HEK293 (cell line): ENCODE data around the gene SNX8.

ENCODE experiments used
- CTCF ChIA-PET: fragments of 350-600 bp; formaldehyde crosslinking; extraction: SDS; loops from one replicate; lab custom pipeline; 2021; ENCODE audit warnings: antibody characterized with exemption; lab: Yijun Ruan, JAX
- POLR2A ChIA-PET: fragments of 300-600 bp; formaldehyde crosslinking; extraction: SDS; loops from one replicate; lab custom pipeline; 2020; ENCODE audit warnings: antibody characterized with exemption, inconsistent platforms; lab: Yijun Ruan, JAX
- H3K27ac ChIP-seq: fragments of 200-500 bp; sonication (Bioruptor generic); 2 replicates; pipeline ENCODE4 v1.5.1; 2014; ENCODE audit warnings: low read depth, low read length, control low read depth, inconsistent platforms; ENCODE audit errors: extremely low read depth
- H3K36me3 ChIP-seq, 2 experiments: fragments of 200-500 bp in 1 of 2; sonication (Bioruptor generic) in 1 of 2; 1 replicate in 1 of 2; 2 replicates in 1 of 2; pipeline ENCODE4 v1.5.1; 2014 to 2017; ENCODE audit warnings: inconsistent platforms in 2 of 2, low read length in 2 of 2; ENCODE audit not compliant: control insufficient read depth in 2 of 2, insufficient read depth in 1 of 2
- H3K4me1 ChIP-seq: fragments of 200-500 bp; sonication (Bioruptor generic); 2 replicates; pipeline ENCODE4 v1.5.1; 2014; ENCODE audit warnings: mild to moderate bottlenecking, low read length, inconsistent platforms; ENCODE audit not compliant: control insufficient read depth, insufficient read depth
- H3K4me3 ChIP-seq: 2 replicates; pipeline ENCODE4 v1.5.1; 2011; ENCODE audit warnings: low read depth, mild to moderate bottlenecking, control low read depth, low read length, moderate library complexity
- H3K9me3 ChIP-seq: fragments of 200-500 bp; sonication (Bioruptor generic); 2 replicates; pipeline ENCODE4 v1.5.1; 2014; ENCODE audit warnings: low read depth, low read length, inconsistent platforms; ENCODE audit not compliant: control insufficient read depth, insufficient read depth
- HIC1 ChIP-seq: fragments of 450-650 bp; formaldehyde crosslinking; IDR thresholded peaks from 2 replicates; pipeline ENCODE4 v1.5.1; 2016; ENCODE audit warnings: missing biosample characterization, missing genetic modification characterization
- MZF1 ChIP-seq: fragments of 450-650 bp; formaldehyde crosslinking; IDR thresholded peaks from 2 replicates; pipeline ENCODE4 v1.5.1; 2017; ENCODE audit warnings: missing biosample characterization, missing genetic modification characterization, borderline replicate concordance
- RBAK ChIP-seq: fragments of 450-650 bp; formaldehyde crosslinking; IDR thresholded peaks from 2 replicates; pipeline ENCODE4 v1.5.1; 2016; ENCODE audit warnings: missing biosample characterization, missing genetic modification characterization
- ZBTB48 ChIP-seq: fragments of 450-650 bp; formaldehyde crosslinking; IDR thresholded peaks from 2 replicates; pipeline ENCODE4 v1.5.1; 2016; ENCODE audit warnings: missing biosample characterization, missing genetic modification characterization
- ZBTB49 ChIP-seq: fragments of 450-650 bp; formaldehyde crosslinking; IDR thresholded peaks from 2 replicates; pipeline ENCODE4 v1.5.1; 2016; ENCODE audit warnings: missing biosample characterization, missing genetic modification characterization, low read depth
- ZNF37A ChIP-seq: fragments of 450-650 bp; IDR thresholded peaks from 2 replicates; pipeline ENCODE4 v1.5.1; 2018; ENCODE audit warnings: missing biosample characterization, missing genetic modification characterization
- ZNF391 ChIP-seq: fragments of 450-650 bp; formaldehyde crosslinking; IDR thresholded peaks from 2 replicates; pipeline ENCODE4 v1.5.1; 2016; ENCODE audit warnings: low read depth, missing biosample characterization, missing genetic modification characterization, borderline replicate concordance
- ZNF513 ChIP-seq: fragments of 450-650 bp; IDR thresholded peaks from 2 replicates; pipeline ENCODE4 v1.5.1; 2018; ENCODE audit warnings: missing biosample characterization, missing genetic modification characterization
- ZNF571 ChIP-seq: fragments of 450-650 bp; formaldehyde crosslinking; IDR thresholded peaks from 2 replicates; pipeline ENCODE4 v1.5.0; 2017; ENCODE audit warnings: missing biosample characterization, missing genetic modification characterization
- ZNF654 ChIP-seq: fragments of 450-650 bp; formaldehyde crosslinking; IDR thresholded peaks from 2 replicates; pipeline ENCODE4 v1.5.1; 2016; ENCODE audit warnings: low read depth, missing biosample characterization, missing genetic modification characterization
- ZNF658 ChIP-seq: fragments of 450-650 bp; formaldehyde crosslinking; IDR thresholded peaks from 2 replicates; pipeline ENCODE4; 2016; ENCODE audit warnings: missing biosample characterization, missing genetic modification characterization
- ZNF664 ChIP-seq: fragments of 450-650 bp; formaldehyde crosslinking; IDR thresholded peaks from 2 replicates; pipeline ENCODE4 v1.5.1; 2016; ENCODE audit warnings: missing biosample characterization, missing genetic modification characterization
- ZNF707 ChIP-seq: fragments of 450-650 bp; formaldehyde crosslinking; IDR thresholded peaks from 2 replicates; pipeline ENCODE4 v1.5.1; 2016; ENCODE audit warnings: missing biosample characterization, missing genetic modification characterization
- ZNF776 ChIP-seq: fragments of 450-650 bp; formaldehyde crosslinking; IDR thresholded peaks from 2 replicates; pipeline ENCODE4 v1.5.0; 2017; ENCODE audit warnings: missing biosample characterization, missing genetic modification characterization, borderline replicate concordance
- TF ChIP-seq, protein P1 (sequence below): fragments of 450-650 bp; formaldehyde crosslinking; IDR thresholded peaks from 2 replicates; pipeline ENCODE4 v1.5.1; 2016; ENCODE audit warnings: missing biosample characterization, missing genetic modification characterization
- TF ChIP-seq, protein P2 (sequence below): fragments of 450-650 bp; formaldehyde crosslinking; IDR thresholded peaks from 2 replicates; pipeline ENCODE4 v1.5.1; 2016; ENCODE audit warnings: missing biosample characterization, missing genetic modification characterization

The SNX8 gene

DNA sequence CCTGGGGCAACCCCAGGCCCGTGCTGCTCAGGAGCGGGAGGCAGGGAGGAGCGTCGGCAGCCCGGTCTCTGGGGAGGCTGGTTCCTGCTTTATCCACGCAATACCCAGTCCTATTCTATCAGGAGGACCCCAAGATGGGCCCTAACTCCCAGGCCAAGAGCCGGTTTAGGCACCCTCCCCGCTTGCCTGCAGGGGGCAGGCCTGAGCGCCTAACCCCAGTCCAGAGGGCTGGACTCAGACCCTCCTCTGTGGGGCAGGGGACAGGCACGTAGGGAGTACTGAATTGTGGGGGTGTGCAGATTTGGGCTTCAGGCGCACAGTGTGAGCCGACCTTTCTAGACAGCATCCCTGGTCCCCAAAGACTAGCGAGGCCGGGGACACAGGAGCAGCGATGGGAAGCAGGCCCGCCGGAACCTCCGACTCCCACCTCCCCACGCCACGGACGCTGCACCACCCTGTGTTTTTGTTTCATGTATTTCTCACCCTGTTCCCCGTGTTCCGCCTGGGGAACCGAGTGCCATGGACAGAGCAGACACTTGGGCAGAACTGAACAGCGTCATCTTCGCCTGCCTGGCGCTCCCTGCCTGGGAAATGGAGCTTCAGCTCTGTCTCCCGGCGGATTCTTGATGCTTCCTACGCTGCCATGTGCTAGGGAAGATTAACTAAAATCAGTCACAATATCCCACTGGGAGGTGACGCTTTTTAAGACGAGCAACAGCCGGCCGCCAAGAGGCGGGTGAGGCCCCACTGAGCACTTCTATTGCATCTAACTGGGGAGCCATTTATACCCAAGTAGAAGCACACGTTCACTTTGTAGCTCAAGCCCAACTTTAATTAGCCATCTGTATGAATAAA lies 66.9 kb downstream of the SNX8 start:
- TF ChIP-seq ZNF707 (tag by site-specific recombination) = no peak
- TF ChIP-seq HIC1 (tag by site-specific recombination) = no peak
- TF ChIP-seq, protein P1, sequence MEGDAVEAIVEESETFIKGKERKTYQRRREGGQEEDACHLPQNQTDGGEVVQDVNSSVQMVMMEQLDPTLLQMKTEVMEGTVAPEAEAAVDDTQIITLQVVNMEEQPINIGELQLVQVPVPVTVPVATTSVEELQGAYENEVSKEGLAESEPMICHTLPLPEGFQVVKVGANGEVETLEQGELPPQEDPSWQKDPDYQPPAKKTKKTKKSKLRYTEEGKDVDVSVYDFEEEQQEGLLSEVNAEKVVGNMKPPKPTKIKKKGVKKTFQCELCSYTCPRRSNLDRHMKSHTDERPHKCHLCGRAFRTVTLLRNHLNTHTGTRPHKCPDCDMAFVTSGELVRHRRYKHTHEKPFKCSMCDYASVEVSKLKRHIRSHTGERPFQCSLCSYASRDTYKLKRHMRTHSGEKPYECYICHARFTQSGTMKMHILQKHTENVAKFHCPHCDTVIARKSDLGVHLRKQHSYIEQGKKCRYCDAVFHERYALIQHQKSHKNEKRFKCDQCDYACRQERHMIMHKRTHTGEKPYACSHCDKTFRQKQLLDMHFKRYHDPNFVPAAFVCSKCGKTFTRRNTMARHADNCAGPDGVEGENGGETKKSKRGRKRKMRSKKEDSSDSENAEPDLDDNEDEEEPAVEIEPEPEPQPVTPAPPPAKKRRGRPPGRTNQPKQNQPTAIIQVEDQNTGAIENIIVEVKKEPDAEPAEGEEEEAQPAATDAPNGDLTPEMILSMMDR = peak; percentile 35; the same call in 1 of the 2 replicates
- no peak for TF ChIP-seq ZBTB48 (tag by site-specific recombination)
- Histone ChIP-seq H3K36me3 (peaks cover 0 to 7% of the 10 kb centered on the region in 2 experiments; a peak in 2 of 3 replicates), H3K4me3 (no peak overlapping the region), H3K4me1 (peaks cover 8% of the 10 kb centered on the region; the same call in 1 of the 2 replicates), H3K27ac (no peak overlapping the region), H3K9me3 (no peaks in the 10 kb centered on the region)
- POLR2A ChIA-PET = no interaction called here
- CTCF ChIA-PET = interaction anchor here (0.6 to 1.3 kb wide), 10 partner anchors 11 to 466 kb away, joined by 3 to 7 read pairs (median 4); no protein-coding TSS in a partner anchor

- ChIA-PET POLR2A (no interaction called here), CTCF (interaction anchor here (0.6 to 1.5 kb wide), 7 partner anchors 8 to 112 kb away, joined by 3 to 5 read pairs (median 3); no protein-coding TSS in a partner anchor)
- H3K4me1 ChIP-seq = peaks cover 8% of the 10 kb centered on the region; the same call in 1 of the 2 replicates
- no peak overlapping the region for H3K27ac ChIP-seq
- no peak overlapping the region for H3K4me3 ChIP-seq
- peaks cover 0 to 4% of the 10 kb centered on the region in 2 experiments; a peak in 2 of 3 replicates for H3K36me3 ChIP-seq
- no peaks in the 10 kb centered on the region for H3K9me3 ChIP-seq
- no peak for TF ChIP-seq ZNF391 (tag by site-specific recombination)
Measured at GRCh38 chr7:2245883-2246675, 68.2 kb downstream of the SNX8 start.

DNA sequence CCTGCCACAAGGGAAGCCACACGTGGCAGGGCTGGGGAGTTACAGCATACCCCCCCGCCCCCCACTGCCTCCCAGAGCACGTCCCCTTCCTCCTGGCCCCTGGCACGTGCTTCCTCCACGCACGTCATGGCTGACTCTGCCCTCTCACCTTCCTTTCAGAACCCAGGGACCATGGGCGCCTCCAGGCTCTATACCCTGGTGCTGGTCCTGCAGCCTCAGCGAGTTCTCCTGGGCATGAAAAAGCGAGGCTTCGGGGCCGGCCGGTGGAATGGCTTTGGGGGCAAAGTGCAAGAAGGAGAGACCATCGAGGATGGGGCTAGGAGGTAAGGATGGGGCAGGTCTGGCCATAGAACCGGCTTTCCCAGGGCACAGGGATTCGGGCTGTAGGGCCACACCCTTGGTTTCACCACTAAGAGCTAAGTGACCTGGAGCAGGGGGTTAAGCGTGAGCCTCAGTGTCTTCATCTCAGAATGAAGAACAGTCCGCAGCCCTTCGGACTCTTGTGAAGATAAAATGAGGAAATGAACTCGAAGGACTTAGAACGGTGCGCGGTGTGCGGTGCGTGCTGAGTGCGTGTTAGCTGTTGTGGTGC lies 69.7 kb downstream of the SNX8 start:
- Histone ChIP-seq H3K4me3 (no peak overlapping the region), H3K4me1 (peaks cover 8% of the 10 kb centered on the region; the same call in 1 of the 2 replicates), H3K27ac (no peak overlapping the region), H3K9me3 (no peaks in the 10 kb centered on the region), H3K36me3 (peaks cover 8 to 12% of the 10 kb centered on the region in 2 experiments; a peak in 2 of 3 replicates)
- TF ChIP-seq ZNF776 (tag by site-specific recombination) = no peak
- TF ChIP-seq ZNF513 = no peak
- TF ChIP-seq ZBTB49 (tag by site-specific recombination) = no peak
- TF ChIP-seq ZNF658 = no peak
- TF ChIP-seq ZNF37A (tag by site-specific recombination) = no peak
- no peak for TF ChIP-seq ZNF654 (tag by site-specific recombination)
- TF ChIP-seq, protein P2, sequence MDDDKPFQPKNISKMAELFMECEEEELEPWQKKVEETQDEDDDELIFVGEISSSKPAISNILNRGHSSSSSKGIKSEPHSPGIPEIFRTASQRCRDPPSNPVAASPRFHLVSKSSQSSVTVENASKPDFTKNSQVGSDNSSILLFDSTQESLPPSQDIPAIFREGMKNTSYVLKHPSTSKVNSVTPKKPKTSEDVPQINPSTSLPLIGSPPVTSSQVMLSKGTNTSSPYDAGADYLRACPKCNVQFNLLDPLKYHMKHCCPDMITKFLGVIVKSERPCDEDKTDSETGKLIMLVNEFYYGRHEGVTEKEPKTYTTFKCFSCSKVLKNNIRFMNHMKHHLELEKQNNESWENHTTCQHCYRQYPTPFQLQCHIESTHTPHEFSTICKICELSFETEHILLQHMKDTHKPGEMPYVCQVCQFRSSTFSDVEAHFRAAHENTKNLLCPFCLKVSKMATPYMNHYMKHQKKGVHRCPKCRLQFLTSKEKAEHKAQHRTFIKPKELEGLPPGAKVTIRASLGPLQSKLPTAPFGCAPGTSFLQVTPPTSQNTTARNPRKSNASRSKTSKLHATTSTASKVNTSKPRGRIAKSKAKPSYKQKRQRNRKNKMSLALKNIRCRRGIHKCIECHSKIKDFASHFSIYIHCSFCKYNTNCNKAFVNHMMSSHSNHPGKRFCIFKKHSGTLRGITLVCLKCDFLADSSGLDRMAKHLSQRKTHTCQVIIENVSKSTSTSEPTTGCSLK = no peak
- TF ChIP-seq MZF1 (tag by site-specific recombination) = no peak
- no peak for TF ChIP-seq RBAK
- no peak for TF ChIP-seq ZNF664 (tag by site-specific recombination)
- no peak for TF ChIP-seq ZNF707 (tag by site-specific recombination)
- no peak for TF ChIP-seq ZNF571
- CTCF ChIA-PET = interaction anchor here (0.6 to 0.7 kb wide), 2 partner anchors 427 to 656 kb away, joined by 3 read pairs; no protein-coding TSS in a partner anchor
- POLR2A ChIA-PET = no interaction called here
